ENCODE results near the gene ISL1. TPM values are rescaled to one million over a fixed set of nuclear protein-coding genes. Genes with fewer than 3 reads are reported as not detected.
A peak's percentile ranks its signal among the peaks of the same experiment; 100 is the strongest.

The ISL1 gene
- total RNA-seq, 4 donors from 2014 or later: 0.13 TPM; not detected in 3

DNA sequence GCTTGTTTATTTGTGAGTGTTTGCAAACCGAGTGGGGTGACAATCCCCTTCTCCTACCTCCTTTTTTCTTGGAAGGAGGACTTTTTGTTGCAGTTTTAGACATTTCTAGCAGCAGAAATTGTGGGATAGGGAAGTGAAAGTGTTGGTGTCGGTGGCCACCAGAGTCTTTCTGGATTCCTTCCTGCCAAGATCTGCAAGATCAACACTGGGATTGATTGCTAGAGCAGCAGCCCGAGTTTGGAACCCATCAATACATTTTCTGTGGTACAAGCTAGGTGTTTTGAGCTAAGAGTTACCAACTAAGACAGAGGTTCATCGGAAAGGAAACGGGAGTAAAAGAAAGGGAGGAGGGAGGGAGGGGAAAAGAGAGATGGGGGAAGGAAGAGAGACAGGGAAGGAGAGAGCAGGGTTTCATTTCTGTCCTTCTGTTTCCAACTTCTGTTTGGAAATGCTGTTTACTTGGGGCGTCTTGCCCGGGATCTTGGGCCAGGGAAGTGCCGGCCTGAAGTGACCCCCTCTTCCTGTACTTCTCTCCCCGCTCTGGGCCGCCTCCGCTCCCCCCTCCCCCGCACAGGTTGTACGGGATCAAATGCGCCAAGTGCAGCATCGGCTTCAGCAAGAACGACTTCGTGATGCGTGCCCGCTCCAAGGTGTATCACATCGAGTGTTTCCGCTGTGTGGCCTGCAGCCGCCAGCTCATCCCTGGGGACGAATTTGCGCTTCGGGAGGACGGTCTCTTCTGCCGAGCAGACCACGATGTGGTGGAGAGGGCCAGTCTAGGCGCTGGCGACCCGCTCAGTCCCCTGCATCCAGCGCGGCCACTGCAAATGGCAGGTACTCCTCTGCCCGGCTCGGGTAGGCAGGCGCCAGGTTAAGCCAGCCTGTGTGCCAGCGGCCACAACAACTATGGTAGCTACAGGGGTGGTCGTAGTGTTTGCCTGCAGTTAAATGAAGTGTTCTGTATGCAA is 4.0 kb downstream of the ISL1 start:
- no peaks in the 10 kb centered on the region for H3K9me3 ChIP-seq
- TF ChIP-seq CTCF (IDR thresholded peaks at IDR 0.05): no peak
- no peak for TF ChIP-seq POLR2A (IDR thresholded peaks at IDR 0.05)
- peak overlapping the region in 2 of 4 donors; percentile 5 to 37 for H3K4me3 ChIP-seq
- H3K27me3 ChIP-seq: peaks cover 9 to 100% (median 43%) of the 10 kb centered on the region in 4 donors
- no peaks in the 10 kb centered on the region for H3K36me3 ChIP-seq
- H3K4me1 ChIP-seq: peaks cover 0 to 43% (median 11%) of the 10 kb centered on the region in 3 donors
- no peak overlapping the region for H3K27ac ChIP-seq
- no peak for DNase-seq
- intact Hi-C loops (cut with DNase I): no loop called here
- WGBS, 2 donors: 3 to 6% methylated on average over 12 to 19 of the region's 38 CpGs

GRCh38 chr5:51387884-51388275 is 4.6 kb downstream of the ISL1 start:
- no peak overlapping the region for H3K4me3 ChIP-seq
- intact Hi-C loops (cut with DNase I): no loop called here
- peaks cover 0 to 36% (median 6%) of the 10 kb centered on the region in 3 donors for H3K4me1 ChIP-seq
- H3K27me3 ChIP-seq: peaks cover 9 to 100% (median 39%) of the 10 kb centered on the region in 4 donors
- no peak overlapping the region for H3K27ac ChIP-seq
- no peaks in the 10 kb centered on the region for H3K9me3 ChIP-seq
- no peak for DNase-seq
- TF ChIP-seq CTCF (IDR thresholded peaks at IDR 0.05) (no peak), POLR2A (IDR thresholded peaks at IDR 0.05) (no peak)
- WGBS, 2 donors: 12 to 17% methylated on average over 5 to 10 of the region's 10 CpGs
- no peaks in the 10 kb centered on the region for H3K36me3 ChIP-seq

GRCh38 chr5:51388488-51389287 is 5.4 kb downstream of the ISL1 start:
- DNase-seq: no peak
- Histone ChIP-seq H3K36me3 (no peaks in the 10 kb centered on the region), H3K9me3 (no peaks in the 10 kb centered on the region), H3K27ac (no peak overlapping the region), H3K4me1 (peaks cover 0 to 28% (median 1%) of the 10 kb centered on the region in 3 donors), H3K27me3 (peaks cover 9 to 100% (median 38%) of the 10 kb centered on the region in 4 donors), H3K4me3 (peak overlapping the region in 1 of 4 donors; percentile 54)
- intact Hi-C loops (cut with DNase I): no loop called here
- 21 to 22% methylated on average over 10 to 11 of the region's 12 CpGs for WGBS, 2 donors
- TF ChIP-seq POLR2A (IDR thresholded peaks at IDR 0.05): no peak
- no peak for TF ChIP-seq CTCF (IDR thresholded peaks at IDR 0.05)

GRCh38 chr5:51389288-51389576 is 6.0 kb downstream of the ISL1 start:
- intact Hi-C loops (cut with DNase I): no loop called here
- Histone ChIP-seq H3K4me3 (peak overlapping the region in 2 of 4 donors; percentile 25 to 54), H3K27ac (no peak overlapping the region), H3K4me1 (peaks cover 0 to 25% (median 0%) of the 10 kb centered on the region in 3 donors), H3K9me3 (no peaks in the 10 kb centered on the region), H3K27me3 (peaks cover 9 to 100% (median 38%) of the 10 kb centered on the region in 4 donors), H3K36me3 (no peaks in the 10 kb centered on the region)
- no peak for DNase-seq
- 0% methylated on average over 5 of the region's 17 CpGs; no CpG with 5 or more reads in 1 of the 2 donors for WGBS, 2 donors
- no peak for TF ChIP-seq CTCF (IDR thresholded peaks at IDR 0.05)
- no peak for TF ChIP-seq POLR2A (IDR thresholded peaks at IDR 0.05)
